22Rv1 (cell line): ENCODE data around the gene NOL8.

Source experiments
- ZFX ChIP-seq: fragments of 450-650 bp; IDR thresholded peaks from 2 replicates; pipeline ENCODE4 v1.6.1; 2017; ENCODE audit warnings: antibody characterized with exemption, borderline replicate concordance
- TF ChIP-seq, protein P1 (sequence below): fragments of 450-650 bp; IDR thresholded peaks from 2 replicates; pipeline ENCODE4 v1.5.1; 2017; ENCODE audit warnings: mild to moderate bottlenecking

DNA sequence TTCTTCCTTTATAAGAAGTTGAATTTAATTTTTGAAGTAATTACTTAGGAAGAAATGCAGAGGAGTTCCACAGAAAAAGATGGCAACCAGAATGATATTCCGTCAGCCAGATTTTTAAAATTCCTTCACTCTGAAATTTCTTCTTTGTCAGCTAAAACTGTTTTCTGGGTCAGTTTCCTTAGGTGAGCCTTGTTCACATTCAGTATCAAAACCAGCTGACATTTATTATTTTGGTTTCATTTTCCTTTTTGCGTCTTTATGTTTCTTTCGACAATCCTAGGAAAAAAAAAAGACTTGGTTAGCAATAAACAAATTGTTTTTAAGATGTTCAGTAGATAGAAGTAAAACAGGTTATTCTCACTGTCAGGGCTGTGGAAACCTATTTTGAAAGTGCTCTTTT is 27.5 kb downstream of the NOL8 start:
- TF ChIP-seq, protein P1, sequence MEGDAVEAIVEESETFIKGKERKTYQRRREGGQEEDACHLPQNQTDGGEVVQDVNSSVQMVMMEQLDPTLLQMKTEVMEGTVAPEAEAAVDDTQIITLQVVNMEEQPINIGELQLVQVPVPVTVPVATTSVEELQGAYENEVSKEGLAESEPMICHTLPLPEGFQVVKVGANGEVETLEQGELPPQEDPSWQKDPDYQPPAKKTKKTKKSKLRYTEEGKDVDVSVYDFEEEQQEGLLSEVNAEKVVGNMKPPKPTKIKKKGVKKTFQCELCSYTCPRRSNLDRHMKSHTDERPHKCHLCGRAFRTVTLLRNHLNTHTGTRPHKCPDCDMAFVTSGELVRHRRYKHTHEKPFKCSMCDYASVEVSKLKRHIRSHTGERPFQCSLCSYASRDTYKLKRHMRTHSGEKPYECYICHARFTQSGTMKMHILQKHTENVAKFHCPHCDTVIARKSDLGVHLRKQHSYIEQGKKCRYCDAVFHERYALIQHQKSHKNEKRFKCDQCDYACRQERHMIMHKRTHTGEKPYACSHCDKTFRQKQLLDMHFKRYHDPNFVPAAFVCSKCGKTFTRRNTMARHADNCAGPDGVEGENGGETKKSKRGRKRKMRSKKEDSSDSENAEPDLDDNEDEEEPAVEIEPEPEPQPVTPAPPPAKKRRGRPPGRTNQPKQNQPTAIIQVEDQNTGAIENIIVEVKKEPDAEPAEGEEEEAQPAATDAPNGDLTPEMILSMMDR = no peak
- TF ChIP-seq ZFX = no peak
